Suprapubic skin (tissue), 4 donors: ENCODE measurements around the gene PEDS1.

Experiments
- EP300 ChIP-seq: sonication (generic); formaldehyde crosslinking; IDR thresholded peaks from one replicate; pipeline ENCODE4 v1.6.1; 2017; ENCODE audit warnings: antibody characterized with exemption
- POLR2A ChIP-seq, 2 donors: fragments of 450-650 bp; IDR thresholded peaks; one replicate each; pipeline ENCODE4 v1.6.1; 2017; ENCODE audit warnings: antibody characterized with exemption in 2 of 2, mild to moderate bottlenecking in 2 of 2, moderate library complexity in 2 of 2
- POLR2AphosphoS5 ChIP-seq, 3 donors: sonication (generic); formaldehyde crosslinking; IDR thresholded peaks; one replicate each; pipeline ENCODE4 v1.6.1; 2017; ENCODE audit warnings: antibody characterized with exemption in 3 of 3
- TF ChIP-seq, protein P1 (sequence below), 2 donors: fragments of 200-600 bp in 1 of 2; fragments of 450-650 bp in 1 of 2; sonication (generic) in 1 of 2; IDR thresholded peaks; one replicate each; pipeline ENCODE4 v1.5.1; 2016 to 2019; ENCODE audit warnings: antibody characterized with exemption in 2 of 2, mild to moderate bottlenecking in 1 of 2, moderate library complexity in 1 of 2

DNA sequence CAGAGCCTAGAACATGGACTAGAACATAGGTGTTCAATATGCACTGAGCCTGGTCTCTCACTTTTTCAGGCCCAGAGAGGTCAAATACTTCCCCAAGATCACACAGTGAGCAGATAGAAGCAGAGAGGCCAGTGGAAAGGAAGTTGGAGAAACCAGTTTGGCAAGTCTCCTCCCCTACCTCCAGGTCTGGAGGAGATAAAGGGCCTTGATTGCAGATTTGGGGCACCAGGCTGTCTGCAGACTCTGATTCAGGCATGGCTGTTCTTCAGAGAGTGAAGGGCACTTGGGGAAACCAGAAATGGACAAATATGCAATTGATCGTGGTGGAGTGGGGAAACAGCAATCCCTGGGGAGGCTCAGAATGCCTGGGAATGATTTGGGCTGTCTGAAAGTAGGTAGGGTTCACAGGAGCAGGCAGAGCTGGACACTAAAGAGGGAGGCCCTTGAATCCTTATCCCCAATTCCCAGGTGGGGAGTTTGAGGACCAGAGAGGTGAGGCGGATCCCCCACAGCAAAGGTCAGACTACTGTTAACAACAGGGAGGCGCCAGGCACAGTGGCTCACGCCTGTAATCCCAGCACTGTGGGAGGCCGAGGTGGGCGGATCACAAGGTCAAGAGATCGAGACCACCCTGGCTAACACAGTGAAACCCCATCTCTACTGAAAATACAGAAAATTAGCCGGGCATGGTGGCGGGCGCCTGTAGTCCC, 2.3 kb downstream of the PEDS1 start:
- TF ChIP-seq, protein P1, sequence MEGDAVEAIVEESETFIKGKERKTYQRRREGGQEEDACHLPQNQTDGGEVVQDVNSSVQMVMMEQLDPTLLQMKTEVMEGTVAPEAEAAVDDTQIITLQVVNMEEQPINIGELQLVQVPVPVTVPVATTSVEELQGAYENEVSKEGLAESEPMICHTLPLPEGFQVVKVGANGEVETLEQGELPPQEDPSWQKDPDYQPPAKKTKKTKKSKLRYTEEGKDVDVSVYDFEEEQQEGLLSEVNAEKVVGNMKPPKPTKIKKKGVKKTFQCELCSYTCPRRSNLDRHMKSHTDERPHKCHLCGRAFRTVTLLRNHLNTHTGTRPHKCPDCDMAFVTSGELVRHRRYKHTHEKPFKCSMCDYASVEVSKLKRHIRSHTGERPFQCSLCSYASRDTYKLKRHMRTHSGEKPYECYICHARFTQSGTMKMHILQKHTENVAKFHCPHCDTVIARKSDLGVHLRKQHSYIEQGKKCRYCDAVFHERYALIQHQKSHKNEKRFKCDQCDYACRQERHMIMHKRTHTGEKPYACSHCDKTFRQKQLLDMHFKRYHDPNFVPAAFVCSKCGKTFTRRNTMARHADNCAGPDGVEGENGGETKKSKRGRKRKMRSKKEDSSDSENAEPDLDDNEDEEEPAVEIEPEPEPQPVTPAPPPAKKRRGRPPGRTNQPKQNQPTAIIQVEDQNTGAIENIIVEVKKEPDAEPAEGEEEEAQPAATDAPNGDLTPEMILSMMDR (IDR thresholded peaks at IDR 0.05), result no peak
- no peak for TF ChIP-seq POLR2A (IDR thresholded peaks at IDR 0.05)
- no peak for TF ChIP-seq POLR2AphosphoS5 (IDR thresholded peaks at IDR 0.05)
- TF ChIP-seq EP300, result no peak
